ENCODE results near the gene CCDC15. TPM values are rescaled to one million over a fixed set of nuclear protein-coding genes. Genes with fewer than 3 reads are reported as not detected.

The CCDC15 gene
- total and polyA plus RNA-seq, 11 donors = 0.08 to 1.8 (median 0.19) TPM

- TF ChIP-seq POLR2A (IDR thresholded peaks at IDR 0.05) (no peak), CTCF (IDR thresholded peaks at IDR 0.05) (no peak)
- DNase-seq (no peak), ATAC-seq (no peak)
- Histone ChIP-seq H3K36me3 (no peaks in the 10 kb centered on the region), H3K27me3 (peaks cover 0 to 9% (median 0%) of the 10 kb centered on the region in 9 donors), H3K4me1 (no peaks in the 10 kb centered on the region), H3K9me3 (no peaks in the 10 kb centered on the region), H3K4me3 (no peak overlapping the region), H3K27ac (no peak overlapping the region)
- intact Hi-C loops (cut with DNase I) = no loop called here
- WGBS, 4 donors = 79 to 83% (median 81%) methylated on average over 18 of the region's 18 CpGs
Measured at GRCh38 chr11:125079151-125079877, 125.3 kb downstream of the CCDC15 start.

- 86 to 91% (median 90%) methylated on average over 12 of the region's 12 CpGs for WGBS, 4 donors
- no peaks in the 10 kb centered on the region for H3K36me3 ChIP-seq
- H3K27me3 ChIP-seq = peaks cover 0 to 16% (median 0%) of the 10 kb centered on the region in 9 donors
- DNase-seq (no peak), ATAC-seq (no peak)
- no peaks in the 10 kb centered on the region for H3K4me1 ChIP-seq
- intact Hi-C loops (cut with DNase I) = no loop called here
- no peak overlapping the region for H3K4me3 ChIP-seq
- no peaks in the 10 kb centered on the region for H3K9me3 ChIP-seq
- TF ChIP-seq POLR2A (IDR thresholded peaks at IDR 0.05) = no peak
- TF ChIP-seq CTCF (IDR thresholded peaks at IDR 0.05) = no peak
- no peak overlapping the region for H3K27ac ChIP-seq
Measured at GRCh38 chr11:125079878-125080530, 126.0 kb downstream of the CCDC15 start.

- ATAC-seq (no peak), DNase-seq (no peak)
- H3K27me3 ChIP-seq = peaks cover 0 to 16% (median 0%) of the 10 kb centered on the region in 9 donors
- no peaks in the 10 kb centered on the region for H3K9me3 ChIP-seq
- no peaks in the 10 kb centered on the region for H3K36me3 ChIP-seq
- 86 to 90% (median 88%) methylated on average over 12 of the region's 12 CpGs for WGBS, 4 donors
- TF ChIP-seq CTCF (IDR thresholded peaks at IDR 0.05) (no peak), POLR2A (IDR thresholded peaks at IDR 0.05) (no peak)
- no peak overlapping the region for H3K4me3 ChIP-seq
- no peaks in the 10 kb centered on the region for H3K4me1 ChIP-seq
- H3K27ac ChIP-seq = no peak overlapping the region
- intact Hi-C loops (cut with DNase I) = no loop called here
Measured at GRCh38 chr11:125080531-125080911, 126.5 kb downstream of the CCDC15 start.

- Histone ChIP-seq H3K4me3 (no peak overlapping the region), H3K4me1 (no peaks in the 10 kb centered on the region), H3K9me3 (no peaks in the 10 kb centered on the region), H3K36me3 (peaks cover 0 to 4% (median 0%) of the 10 kb centered on the region in 9 donors), H3K27ac (no peak overlapping the region), H3K27me3 (peaks cover 0 to 16% (median 0%) of the 10 kb centered on the region in 9 donors)
- no peak for TF ChIP-seq CTCF (IDR thresholded peaks at IDR 0.05)
- no peak for TF ChIP-seq POLR2A (IDR thresholded peaks at IDR 0.05)
- no peak for ATAC-seq
- no peak for DNase-seq
- WGBS, 4 donors = 71 to 80% (median 74%) methylated on average over 13 to 14 of the region's 14 CpGs
- intact Hi-C loops (cut with DNase I) = no loop called here
Measured at GRCh38 chr11:125081098-125081798, 127.2 kb downstream of the CCDC15 start.
